ENCODE data around the gene CPNE7. TPM values are rescaled to one million over a fixed set of nuclear protein-coding genes. Genes with fewer than 3 reads are reported as not detected.

Gene CPNE7
- total and polyA plus RNA-seq, 2 of the 8 experiments (the other 6 are each of a cell fraction or from before 2014, with no cell fraction given) = 10.0 to 23.7 TPM

- Histone ChIP-seq H3K4ac (replicated peaks; ENCODE audit: insufficient read length, low read depth, low read length) (no peak overlapping the region), H3K4me2 (ENCODE audit: insufficient read depth in 1 of 2, low read depth in 2 of 2, low read length in 2 of 2) (no peak overlapping the region), H3K4me1 (replicated peaks in 1 of 4; ENCODE audit: control insufficient read depth in 3 of 4, insufficient read depth in 4 of 4, low read length in 3 of 4) (no peaks in the 10 kb centered on the region), H3K9ac (replicated peaks in 1 of 4; ENCODE audit: extremely low read depth in 1 of 4, low read depth in 3 of 4, low read length in 3 of 4) (no peak overlapping the region), H2BK5ac (ENCODE audit: low read depth, low read length) (no peak overlapping the region), H3K23ac (ENCODE audit: insufficient read length) (no peak overlapping the region), H3K14ac (ENCODE audit: insufficient read length) (no peak overlapping the region), H4K20me1 (replicated peaks in 1 of 2; ENCODE audit: control insufficient read depth in 1 of 2, insufficient read depth in 2 of 2, low read length in 2 of 2) (peaks cover 0 to 13% of the 10 kb centered on the region in 2 experiments), H3K56ac (replicated peaks; ENCODE audit: insufficient read length, low read depth, low read length) (no peak overlapping the region), H3K18ac (ENCODE audit: extremely low read depth, low read length) (no peak overlapping the region), H3K79me2 (ENCODE audit: control insufficient read depth in 1 of 2, insufficient read depth in 2 of 2, low read length in 2 of 2) (no peaks in the 10 kb centered on the region), H2BK20ac (ENCODE audit: low read length) (no peak overlapping the region), H2AFZ (ENCODE audit: low read length) (no peak overlapping the region), H4K91ac (replicated peaks; ENCODE audit: insufficient read length, low read length) (no peak overlapping the region), H3K36me3 (ENCODE audit: control insufficient read depth in 2 of 4, insufficient read depth in 4 of 4, low read length in 3 of 4) (peaks cover 14 to 48% (median 32%) of the 10 kb centered on the region in 4 experiments), H2BK120ac (replicated peaks; ENCODE audit: low read depth, low read length) (no peak overlapping the region), H2BK15ac (ENCODE audit: low read length) (no peak overlapping the region), H4K8ac (ENCODE audit: extremely low read depth, insufficient read depth, low read length) (peak overlapping the region; percentile 68; the same call in 1 of the 2 replicates), H3K4me3 (ENCODE audit: extremely low read depth in 1 of 4, insufficient read depth in 2 of 4, low read depth in 3 of 4, low read length in 4 of 4) (no peak overlapping the region), H2AK5ac (ENCODE audit: low read depth, low read length) (no peak overlapping the region), H2BK12ac (ENCODE audit: low read depth, low read length) (no peak overlapping the region), H3K23me2 (ENCODE audit: low read depth, low read length) (no peaks in the 10 kb centered on the region), H3K27ac (ENCODE audit: low read depth, low read length) (no peak overlapping the region), H3K79me1 (ENCODE audit: low read depth, low read length) (no peaks in the 10 kb centered on the region; the same call in 1 of the 2 replicates), H3K9me3 (ENCODE audit: insufficient read depth in 2 of 2, low read depth in 1 of 2, low read length in 1 of 2) (no peaks in the 10 kb centered on the region), H3K27me3 (replicated peaks in 1 of 4; ENCODE audit: control insufficient read depth in 3 of 4, extremely low read depth in 1 of 4, insufficient read depth in 3 of 4, low read length in 3 of 4) (no peaks in the 10 kb centered on the region), H4K5ac (ENCODE audit: insufficient read length, low read depth, low read length) (no peak overlapping the region)
- DNase-seq (ENCODE audit: low read depth in 1 of 2, low spot score in 2 of 2) (no peak), FAIRE-seq (no peak)
- no peak for TF ChIP-seq SUZ12 (IDR thresholded peaks at IDR 0.05; ENCODE audit: low read length)
- TF ChIP-seq RAD21 (IDR thresholded peaks at IDR 0.05 in 1 of 2, conservative IDR thresholded peaks at IDR 0.05 in 1 of 2; ENCODE audit: low read depth in 2 of 2, low read length in 2 of 2) = peak in 1 of 2 experiments; percentile 12; a peak in 1 of 4 replicates
- ChIA-PET POLR2A (ENCODE audit: partially characterized antibody) (interaction anchor here (1.0 to 6.5 kb wide), 5 partner anchors 9 to 276 kb away, joined by 3 to 63 read pairs (median 8); no protein-coding TSS in a partner anchor), CTCF (ENCODE audit: partially characterized antibody) (interaction anchor here (1.0 to 2.5 kb wide), 7 partner anchors 10 to 101 kb away, joined by 3 to 15 read pairs (median 4); no protein-coding TSS in a partner anchor)
- WGBS, 2 experiments (ENCODE audit: extremely low coverage in 1 of 2, insufficient coverage in 1 of 2, insufficient read length in 1 of 2, insufficient replicate concordance in 2 of 2, low coverage in 1 of 2, low lambda C conversion rate in 2 of 2, missing lambda C conversion rate in 1 of 2) = 95% methylated on average over 27 of the region's 28 CpGs; no CpG with 5 or more reads in 1 of the 2 experiments
Measured at GRCh38 chr16:89548344-89549006, 27.1 kb upstream of the CPNE7 start.

Measured in H1 (cell line).